Liver (tissue), 9 donors: Measurements from ENCODE around the gene NEMF. TPM values are rescaled to one million over a fixed set of nuclear protein-coding genes. Genes with fewer than 3 reads are reported as not detected.
"Not testable (repeated sequence)": the region's sequence is repeated elsewhere in the genome, so short reads cannot be mapped to it uniquely, and the experiment has no call there.

ENCODE experiments used
- DNase-seq: peaks from one replicate; pipeline ENCODE4 v3.0.0-alpha.2; 2017; ENCODE audit warnings: low spot score
- H3K27ac ChIP-seq, 2 donors: one replicate each; pipeline ENCODE4 v1.7.0; 2013; ENCODE audit warnings: inconsistent platforms in 2 of 2, low read length in 2 of 2, control low read depth in 1 of 2, low read depth in 1 of 2, mild to moderate bottlenecking in 1 of 2
- H3K27me3 ChIP-seq, 4 donors: one replicate each; pipeline versions ENCODE4 v1.6.1 to v1.7.0; 2013; ENCODE audit warnings: low read length in 3 of 4, inconsistent platforms in 1 of 4, mild to moderate bottlenecking in 1 of 4, moderate library complexity in 1 of 4; ENCODE audit not compliant: control insufficient read depth in 4 of 4, insufficient read depth in 4 of 4
- H3K36me3 ChIP-seq, 4 donors: one replicate each; pipeline versions ENCODE4 v1.6.1 to v1.7.0; 2013; ENCODE audit warnings: low read length in 3 of 4, mild to moderate bottlenecking in 3 of 4, low read depth in 1 of 4, moderate library complexity in 1 of 4; ENCODE audit not compliant: control insufficient read depth in 4 of 4, insufficient read depth in 3 of 4
- H3K4me1 ChIP-seq, 4 donors: one replicate each; pipeline versions ENCODE4 v1.6.1 to v1.7.0; 2013; ENCODE audit warnings: low read length in 3 of 4, mild to moderate bottlenecking in 3 of 4, moderate library complexity in 1 of 4; ENCODE audit not compliant: control insufficient read depth in 4 of 4, insufficient read depth in 4 of 4
- H3K4me3 ChIP-seq, 3 donors: one replicate each; pipeline versions ENCODE4 v1.6.1 to v1.7.0; 2013; ENCODE audit warnings: low read length in 3 of 3, control low read depth in 1 of 3, low read depth in 1 of 3, mild to moderate bottlenecking in 1 of 3
- H3K9ac ChIP-seq, 2 donors: one replicate each; pipeline ENCODE4 v1.7.0; 2013; ENCODE audit warnings: low read length in 2 of 2, mild to moderate bottlenecking in 2 of 2, moderate library complexity in 2 of 2, control low read depth in 1 of 2, low read depth in 1 of 2
- H3K9me3 ChIP-seq, 4 donors: one replicate each; pipeline versions ENCODE4 v1.6.1 to v1.7.0; 2013; ENCODE audit warnings: low read length in 3 of 4; ENCODE audit not compliant: control insufficient read depth in 4 of 4
- EGR1 ChIP-seq, 2 donors: IDR thresholded peaks; 2 replicates each; pipeline ENCODE4 v1.6.1; 2016 to 2018; ENCODE audit warnings: antibody characterized with exemption in 2 of 2, low read depth in 2 of 2
- FOXA1 ChIP-seq: IDR thresholded peaks from 2 replicates; pipeline ENCODE4 v1.6.1; 2016; ENCODE audit warnings: antibody characterized with exemption
- FOXA2 ChIP-seq: IDR thresholded peaks from 2 replicates; pipeline ENCODE4 v1.6.1; 2016; ENCODE audit warnings: antibody characterized with exemption
- GABPA ChIP-seq, 2 donors: IDR thresholded peaks in 1 of 2; conservative IDR thresholded peaks in 1 of 2; 2 replicates each; pipeline ENCODE4 v1.6.1; 2016; ENCODE audit warnings: antibody characterized with exemption in 2 of 2, mild to moderate bottlenecking in 1 of 2, moderate library complexity in 1 of 2
- HNF4A ChIP-seq, 2 donors: conservative IDR thresholded peaks; 2 replicates each; pipeline ENCODE4 v1.6.1; 2016; ENCODE audit warnings: antibody characterized with exemption in 2 of 2, mild to moderate bottlenecking in 2 of 2
- HNF4G ChIP-seq: IDR thresholded peaks from 2 replicates; pipeline ENCODE4 v1.6.1; 2016; ENCODE audit warnings: antibody characterized with exemption
- JUND ChIP-seq, 2 donors: IDR thresholded peaks; 2 replicates each; pipeline ENCODE4 v1.6.1; 2016; ENCODE audit warnings: antibody characterized with exemption in 2 of 2
- NR2F2 ChIP-seq: IDR thresholded peaks from 2 replicates; pipeline ENCODE4 v1.6.1; 2016; ENCODE audit warnings: antibody characterized with exemption
- RAD21 ChIP-seq, 2 donors: IDR thresholded peaks; 2 replicates each; pipeline ENCODE4 v1.6.1; 2016; ENCODE audit warnings: antibody characterized with exemption in 2 of 2, mild to moderate bottlenecking in 2 of 2
- RXRA ChIP-seq, 2 donors: IDR thresholded peaks; 2 replicates each; pipeline ENCODE4 v1.6.1; 2017 to 2018; ENCODE audit warnings: antibody characterized with exemption in 2 of 2, mild to moderate bottlenecking in 1 of 2
- SP1 ChIP-seq: IDR thresholded peaks from 2 replicates; pipeline ENCODE4 v1.6.1; 2018; ENCODE audit warnings: antibody characterized with exemption, mild to moderate bottlenecking
- TAF1 ChIP-seq: conservative IDR thresholded peaks from 2 replicates; pipeline ENCODE4 v1.6.1; 2016; ENCODE audit warnings: antibody characterized with exemption, mild to moderate bottlenecking
- WGBS: extraction: QIAGEN DNeasy Blood & Tissue Kit; methylation state at CpG from one replicate; pipeline ENCODE4 v1.1.7; 2013; 5-methylcytosine and 5-hydroxymethylcytosine counted together
- polyA plus RNA-seq, 2 donors: library from polyadenylated mRNA; stranded (reverse) in 1 of 2; unstranded in 1 of 2; fragments of 200-250 nt in 1 of 2; fragments of >200 nt in 1 of 2; fragmentation: Nextera tagmentation in 1 of 2; extraction: Ambion mirVana in 1 of 2; gene quantifications; one replicate each; pipeline versions ENCODE4 v1.2.1 to v1.2.3, GENCODE V29; 2013 to 2015
- total RNA-seq, 2 donors: library from RNA; depleted of rRNA; stranded (reverse); fragments of >200 nt; gene quantifications; one replicate each; pipeline ENCODE4 v1.2.3, GENCODE V29; 2014
- TF ChIP-seq, protein P1 (sequence below): IDR thresholded peaks from 2 replicates; pipeline ENCODE4 v1.6.1; 2016; ENCODE audit warnings: antibody characterized with exemption, mild to moderate bottlenecking
- TF ChIP-seq, protein P2 (sequence below): IDR thresholded peaks from 2 replicates; pipeline ENCODE4 v1.6.1; 2016; ENCODE audit warnings: antibody characterized with exemption
- TF ChIP-seq, protein P3 (sequence below): IDR thresholded peaks from 2 replicates; pipeline ENCODE4 v1.6.1; 2016; ENCODE audit warnings: antibody characterized with exemption
- donor health status: healthy.
- donor health status: healthy.
- donor health status: healthy.
- donor health status: healthy.
- donor health status: healthy.

The NEMF gene
- total and polyA plus RNA-seq, 4 donors: 7.9 to 37.2 (median 31.1) TPM

DNA sequence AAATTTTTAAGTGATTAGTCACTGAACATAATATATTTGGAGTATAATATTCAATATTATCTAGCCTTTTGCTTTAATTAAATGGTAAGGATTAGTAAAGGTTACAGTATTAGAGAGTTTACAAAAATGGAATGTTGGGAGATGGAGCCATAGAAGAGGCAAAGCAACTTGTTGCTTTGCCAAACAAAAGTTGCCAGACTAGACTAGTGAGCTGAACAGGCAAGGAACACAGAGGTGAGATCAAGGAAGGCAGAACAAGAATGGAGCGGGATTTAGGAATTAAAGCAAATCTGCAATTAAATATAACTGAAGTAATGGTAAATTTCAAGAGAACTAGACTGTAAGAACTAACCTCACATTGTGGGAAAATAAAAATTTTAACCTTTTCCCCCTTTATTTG lies 45.4 kb upstream of the NEMF start:
- WGBS: 75% methylated on average over 1 of the region's 1 CpG
- peaks cover 1 to 35% (median 21%) of the 10 kb centered on the region in 4 donors for H3K4me1 ChIP-seq
- no peaks in the 10 kb centered on the region for H3K9me3 ChIP-seq
- TF ChIP-seq HNF4A (conservative IDR thresholded peaks at IDR 0.05): no peak
- peak overlapping the region in 1 of 3 donors; percentile 13 for H3K4me3 ChIP-seq
- H3K27me3 ChIP-seq: no peaks in the 10 kb centered on the region
- peaks cover 0 to 4% (median 0%) of the 10 kb centered on the region in 4 donors for H3K36me3 ChIP-seq
- H3K27ac ChIP-seq: peak overlapping the region in 1 of 2 donors; percentile 36
- DNase-seq: no peak
- no peak overlapping the region for H3K9ac ChIP-seq

DNA sequence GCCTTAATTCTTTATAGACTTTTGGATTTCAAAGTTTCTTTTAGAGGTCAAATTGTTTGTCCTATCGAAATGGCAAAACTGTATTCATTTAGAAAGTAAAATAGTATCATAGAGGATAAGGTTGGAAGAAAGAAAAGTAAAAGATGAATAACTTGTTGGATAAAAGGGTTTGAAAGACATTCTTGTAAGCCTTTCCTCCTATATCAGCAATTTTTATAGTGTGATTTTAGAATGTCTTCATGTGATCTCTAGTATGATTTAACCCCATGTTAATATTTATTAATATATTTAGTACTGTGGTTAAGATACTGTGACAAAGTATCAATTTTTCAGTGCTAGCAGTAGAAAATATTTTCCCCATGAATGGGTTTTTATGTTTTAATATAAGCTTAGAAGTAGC lies 44.8 kb upstream of the NEMF start:
- 26% methylated on average over 1 of the region's 1 CpG for WGBS
- Histone ChIP-seq H3K36me3 (peaks cover 0 to 4% (median 0%) of the 10 kb centered on the region in 4 donors), H3K9me3 (no peaks in the 10 kb centered on the region), H3K4me1 (peaks cover 1 to 35% (median 21%) of the 10 kb centered on the region in 4 donors), H3K27ac (peak overlapping the region in 1 of 2 donors; percentile 9), H3K27me3 (no peaks in the 10 kb centered on the region), H3K9ac (peak overlapping the region in 1 of 2 donors; percentile 36), H3K4me3 (no peak overlapping the region)
- no peak for DNase-seq
- TF ChIP-seq HNF4G (no peak), JUND (IDR thresholded peaks at IDR 0.05) (no peak), TAF1 (no peak), RXRA (IDR thresholded peaks at IDR 0.05) (no peak), SP1 (no peak), GABPA (IDR thresholded peaks at IDR 0.05 in 1 of 2, conservative IDR thresholded peaks at IDR 0.05 in 1 of 2) (no peak), NR2F2 (no peak), FOXA1 (no peak), FOXA2 (no peak), RAD21 (IDR thresholded peaks at IDR 0.05) (no peak), EGR1 (IDR thresholded peaks at IDR 0.05; ENCODE audit: low read depth in 2 of 2) (no peak)
- TF ChIP-seq, protein P1, sequence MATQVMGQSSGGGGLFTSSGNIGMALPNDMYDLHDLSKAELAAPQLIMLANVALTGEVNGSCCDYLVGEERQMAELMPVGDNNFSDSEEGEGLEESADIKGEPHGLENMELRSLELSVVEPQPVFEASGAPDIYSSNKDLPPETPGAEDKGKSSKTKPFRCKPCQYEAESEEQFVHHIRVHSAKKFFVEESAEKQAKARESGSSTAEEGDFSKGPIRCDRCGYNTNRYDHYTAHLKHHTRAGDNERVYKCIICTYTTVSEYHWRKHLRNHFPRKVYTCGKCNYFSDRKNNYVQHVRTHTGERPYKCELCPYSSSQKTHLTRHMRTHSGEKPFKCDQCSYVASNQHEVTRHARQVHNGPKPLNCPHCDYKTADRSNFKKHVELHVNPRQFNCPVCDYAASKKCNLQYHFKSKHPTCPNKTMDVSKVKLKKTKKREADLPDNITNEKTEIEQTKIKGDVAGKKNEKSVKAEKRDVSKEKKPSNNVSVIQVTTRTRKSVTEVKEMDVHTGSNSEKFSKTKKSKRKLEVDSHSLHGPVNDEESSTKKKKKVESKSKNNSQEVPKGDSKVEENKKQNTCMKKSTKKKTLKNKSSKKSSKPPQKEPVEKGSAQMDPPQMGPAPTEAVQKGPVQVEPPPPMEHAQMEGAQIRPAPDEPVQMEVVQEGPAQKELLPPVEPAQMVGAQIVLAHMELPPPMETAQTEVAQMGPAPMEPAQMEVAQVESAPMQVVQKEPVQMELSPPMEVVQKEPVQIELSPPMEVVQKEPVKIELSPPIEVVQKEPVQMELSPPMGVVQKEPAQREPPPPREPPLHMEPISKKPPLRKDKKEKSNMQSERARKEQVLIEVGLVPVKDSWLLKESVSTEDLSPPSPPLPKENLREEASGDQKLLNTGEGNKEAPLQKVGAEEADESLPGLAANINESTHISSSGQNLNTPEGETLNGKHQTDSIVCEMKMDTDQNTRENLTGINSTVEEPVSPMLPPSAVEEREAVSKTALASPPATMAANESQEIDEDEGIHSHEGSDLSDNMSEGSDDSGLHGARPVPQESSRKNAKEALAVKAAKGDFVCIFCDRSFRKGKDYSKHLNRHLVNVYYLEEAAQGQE: no peak
- TF ChIP-seq, protein P2, sequence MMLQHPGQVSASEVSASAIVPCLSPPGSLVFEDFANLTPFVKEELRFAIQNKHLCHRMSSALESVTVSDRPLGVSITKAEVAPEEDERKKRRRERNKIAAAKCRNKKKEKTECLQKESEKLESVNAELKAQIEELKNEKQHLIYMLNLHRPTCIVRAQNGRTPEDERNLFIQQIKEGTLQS: no peak
- TF ChIP-seq, protein P3, sequence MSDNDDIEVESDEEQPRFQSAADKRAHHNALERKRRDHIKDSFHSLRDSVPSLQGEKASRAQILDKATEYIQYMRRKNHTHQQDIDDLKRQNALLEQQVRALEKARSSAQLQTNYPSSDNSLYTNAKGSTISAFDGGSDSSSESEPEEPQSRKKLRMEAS: no peak

DNA sequence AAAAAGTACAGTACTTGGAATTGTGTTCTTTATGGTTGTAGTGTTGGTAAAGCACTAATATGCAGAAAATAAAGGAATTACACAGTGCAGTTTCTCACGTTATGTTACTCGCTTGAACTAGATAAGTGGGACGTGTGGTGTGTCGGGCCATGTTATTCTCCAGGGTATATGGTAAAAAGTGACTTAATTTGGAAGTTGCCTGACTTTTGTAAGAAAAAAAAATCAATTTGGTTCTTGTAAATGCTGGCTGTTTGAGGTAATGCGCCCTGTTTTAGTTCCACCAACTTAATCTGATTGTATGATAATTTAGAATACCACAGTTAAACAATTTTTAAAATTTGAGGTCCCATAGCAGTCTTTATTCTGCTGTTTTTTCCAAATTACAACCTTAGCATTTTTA lies 44.4 kb upstream of the NEMF start:
- TF ChIP-seq, protein P1: no peak
- peak in 1 of 2 donors; percentile 4 for TF ChIP-seq RAD21 (IDR thresholded peaks at IDR 0.05)
- 29% methylated on average over 5 of the region's 5 CpGs for WGBS
- Histone ChIP-seq H3K9me3 (no peaks in the 10 kb centered on the region), H3K27ac (peak overlapping the region in 1 of 2 donors; percentile 9), H3K36me3 (peaks cover 0 to 4% (median 0%) of the 10 kb centered on the region in 4 donors), H3K9ac (peak overlapping the region; percentile 36 to 54), H3K27me3 (no peaks in the 10 kb centered on the region), H3K4me3 (peak overlapping the region in 2 of 3 donors; percentile 4 to 49), H3K4me1 (peaks cover 1 to 38% (median 22%) of the 10 kb centered on the region in 4 donors)
- DNase-seq: no peak

DNA sequence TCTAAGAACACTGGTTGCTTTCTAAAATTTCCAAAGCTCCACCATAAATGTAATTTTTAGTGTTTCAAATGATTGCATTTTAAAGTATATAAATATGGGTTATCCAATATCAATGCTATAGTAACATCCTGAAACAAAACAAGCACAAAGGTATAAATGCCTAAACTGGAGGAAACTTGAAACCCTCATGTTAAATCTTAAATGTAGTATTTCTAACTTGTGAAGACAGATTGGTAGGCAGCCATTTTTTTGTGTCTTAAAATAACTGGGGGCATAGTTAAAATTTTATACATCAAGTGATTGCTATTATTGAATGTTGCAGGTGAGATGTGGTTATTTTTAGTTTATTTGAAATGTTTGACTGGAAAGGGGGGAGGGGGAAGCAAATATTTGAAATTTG lies 43.7 kb upstream of the NEMF start:
- not testable (repeated sequence) for H3K27me3 ChIP-seq, H3K9me3 ChIP-seq, H3K36me3 ChIP-seq, DNase-seq
- Histone ChIP-seq H3K4me3 (peak overlapping the region in 2 of 3 donors; percentile 36 to 87), H3K27ac (peak overlapping the region in 1 of 2 donors; percentile 27), H3K9ac (peak overlapping the region; percentile 83 to 93), H3K4me1 (peaks cover 1 to 39% (median 23%) of the 10 kb centered on the region in 4 donors)
